OCI-LY7 (cell line): ENCODE measurements around the gene MOK. TPM values are rescaled to one million over a fixed set of nuclear protein-coding genes. Genes with fewer than 3 reads are reported as not detected.

Experiments
- BruUV-seq: library from RNA; stranded (reverse); fragments of 400-500 nt; replicated peaks from 2 replicates; lab custom pipeline; 2021; lab: Mats Ljungman, UMichigan
- CTCF ChIA-PET: fragments of 300-600 bp; sonication (Branson Sonifier 250); formaldehyde crosslinking; loops from one replicate; lab custom pipeline; 2022; ENCODE audit warnings: antibody characterized with exemption; ENCODE audit not compliant: unreplicated experiment; lab: Charles Lee
- POLR2A ChIA-PET: fragments of 300-600 bp; sonication (Branson Sonifier 250); formaldehyde crosslinking; loops from one replicate; lab custom pipeline; 2022; ENCODE audit warnings: antibody characterized with exemption; lab: Charles Lee
- DNase-seq: peaks from one replicate; pipeline ENCODE4 v3.0.0-alpha.2; 2015; ENCODE audit warnings: low spot score
- H2AFZ ChIP-seq: fragments of 200-600 bp; sonication (generic), shearing (Covaris generic); 2 replicates; pipeline ENCODE4 v1.6.1; 2014; ENCODE audit warnings: mild to moderate bottlenecking, antibody characterized with exemption, low read length, moderate library complexity
- H3K27ac ChIP-seq: fragments of 200-600 bp; sonication (generic); 2 replicates; pipeline ENCODE4 v1.5.1; 2014; ENCODE audit warnings: mixed run types, low read depth, mild to moderate bottlenecking, moderate library complexity, low read length, inconsistent platforms; ENCODE audit not compliant: poor library complexity, severe bottlenecking
- H3K36me3 ChIP-seq: fragments of 200-600 bp; sonication (generic); 2 replicates; pipeline ENCODE4 v1.6.1; 2014; ENCODE audit warnings: mild to moderate bottlenecking, antibody characterized with exemption, low read length, moderate library complexity, mixed read lengths; ENCODE audit not compliant: insufficient read depth
- H3K4me1 ChIP-seq: fragments of 200-600 bp; sonication (generic); 2 replicates; pipeline ENCODE4 v1.5.1; 2014; ENCODE audit warnings: mild to moderate bottlenecking, low read length; ENCODE audit not compliant: insufficient read depth, poor library complexity, severe bottlenecking
- H3K4me2 ChIP-seq: fragments of 200-600 bp; sonication (generic); 2 replicates; pipeline ENCODE4 v1.6.1; 2014; ENCODE audit warnings: mild to moderate bottlenecking, low read length
- H3K4me3 ChIP-seq: fragments of 200-600 bp; sonication (generic); 2 replicates; pipeline ENCODE4 v1.5.1; 2014; ENCODE audit warnings: mild to moderate bottlenecking, low read depth, low read length; ENCODE audit not compliant: poor library complexity, severe bottlenecking
- H3K79me2 ChIP-seq: fragments of 200-600 bp; sonication (generic); 2 replicates; pipeline ENCODE4 v1.6.1; 2016; ENCODE audit warnings: low read depth, mild to moderate bottlenecking, low read length, moderate library complexity, mixed read lengths; ENCODE audit not compliant: insufficient read depth
- H3K9me2 ChIP-seq: fragments of 200-600 bp; sonication (generic); 2 replicates; pipeline ENCODE4 v1.6.1; 2016; ENCODE audit warnings: mild to moderate bottlenecking, low read length, mixed read lengths; ENCODE audit not compliant: insufficient read depth
- H3K9me3 ChIP-seq: fragments of 200-600 bp; sonication (generic); 2 replicates; pipeline ENCODE4 v1.6.1; 2014; ENCODE audit warnings: mild to moderate bottlenecking, mixed run types, low read length, mixed read lengths
- H4K20me1 ChIP-seq: fragments of 200-600 bp; sonication (generic); 2 replicates; pipeline ENCODE4 v1.6.1; 2014; ENCODE audit warnings: mild to moderate bottlenecking, antibody characterized with exemption, low read length, moderate library complexity, mixed read lengths; ENCODE audit not compliant: insufficient read depth
- EZH2phosphoT487 ChIP-seq: fragments of 200-600 bp; sonication (generic); IDR thresholded peaks from 2 replicates; pipeline ENCODE4 v1.6.1; 2018; ENCODE audit warnings: low read depth, borderline replicate concordance, mild to moderate bottlenecking, mixed run types, antibody characterized with exemption, low read length, moderate library complexity, mixed read lengths
- intact Hi-C: fragments of 100-400 bp; cut with micrococcal nuclease; formaldehyde crosslinking; loops from one replicate; pipeline ENCODE4 v1.10.0; 2022; ENCODE audit not compliant: unreplicated experiment
- total RNA-seq, 2 experiments: library from RNA; depleted of rRNA in 1 of 2; stranded (reverse); fragments of >200 nt in 1 of 2; shearing (Covaris generic) in 1 of 2; gene quantifications; 2 replicates each; pipeline ENCODE4 v1.2.3, GENCODE V29; 2014 to 2022
- TF ChIP-seq, protein P1 (sequence below): fragments of 200-600 bp; sonication (generic); conservative IDR thresholded peaks from 2 replicates; pipeline ENCODE4 v1.5.1; 2014; ENCODE audit warnings: mild to moderate bottlenecking, antibody characterized with exemption, low read length, moderate library complexity, mixed read lengths

MOK gene
- total RNA-seq, 2 experiments from 2014 or later, result 2.2 to 4.0 TPM

DNA sequence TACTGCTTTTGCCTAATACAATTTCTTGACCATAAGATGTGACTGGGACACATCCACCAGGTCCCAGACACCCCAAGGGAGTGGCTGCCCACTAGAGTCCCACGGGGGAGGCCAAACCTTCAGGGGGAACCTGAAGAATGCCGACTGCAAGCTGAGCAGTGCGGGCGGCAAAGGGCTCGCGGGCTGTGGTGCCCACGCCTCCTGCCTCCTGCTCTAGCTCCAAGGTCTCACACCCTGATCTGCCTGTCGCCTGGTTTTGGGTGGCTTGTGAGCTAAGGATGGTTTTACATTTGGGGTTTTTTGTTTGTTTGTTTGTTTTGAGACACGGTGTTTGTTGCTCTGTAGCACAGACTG, 75.2 kb downstream of the MOK start:
- no peak for DNase-seq
- Histone ChIP-seq H3K79me2 (no peaks in the 10 kb centered on the region), H3K9me2 (no peaks in the 10 kb centered on the region), H3K27ac (no peak overlapping the region), H3K4me1 (peaks cover 9% of the 10 kb centered on the region), H2AFZ (no peak overlapping the region), H3K36me3 (no peaks in the 10 kb centered on the region), H3K9me3 (no peaks in the 10 kb centered on the region), H3K4me3 (no peak overlapping the region), H3K4me2 (no peak overlapping the region), H4K20me1 (no peaks in the 10 kb centered on the region)
- TF ChIP-seq, protein P1, sequence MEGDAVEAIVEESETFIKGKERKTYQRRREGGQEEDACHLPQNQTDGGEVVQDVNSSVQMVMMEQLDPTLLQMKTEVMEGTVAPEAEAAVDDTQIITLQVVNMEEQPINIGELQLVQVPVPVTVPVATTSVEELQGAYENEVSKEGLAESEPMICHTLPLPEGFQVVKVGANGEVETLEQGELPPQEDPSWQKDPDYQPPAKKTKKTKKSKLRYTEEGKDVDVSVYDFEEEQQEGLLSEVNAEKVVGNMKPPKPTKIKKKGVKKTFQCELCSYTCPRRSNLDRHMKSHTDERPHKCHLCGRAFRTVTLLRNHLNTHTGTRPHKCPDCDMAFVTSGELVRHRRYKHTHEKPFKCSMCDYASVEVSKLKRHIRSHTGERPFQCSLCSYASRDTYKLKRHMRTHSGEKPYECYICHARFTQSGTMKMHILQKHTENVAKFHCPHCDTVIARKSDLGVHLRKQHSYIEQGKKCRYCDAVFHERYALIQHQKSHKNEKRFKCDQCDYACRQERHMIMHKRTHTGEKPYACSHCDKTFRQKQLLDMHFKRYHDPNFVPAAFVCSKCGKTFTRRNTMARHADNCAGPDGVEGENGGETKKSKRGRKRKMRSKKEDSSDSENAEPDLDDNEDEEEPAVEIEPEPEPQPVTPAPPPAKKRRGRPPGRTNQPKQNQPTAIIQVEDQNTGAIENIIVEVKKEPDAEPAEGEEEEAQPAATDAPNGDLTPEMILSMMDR, result no peak
- no peak for TF ChIP-seq EZH2phosphoT487
- ChIA-PET CTCF (no interaction called here), POLR2A (interaction anchor here (1.4 kb wide), 1 partner anchor 34 kb away, joined by 3 read pairs; no protein-coding TSS in a partner anchor)
- intact Hi-C loops, result no loop called here
- BruUV-seq, result no TSS peak

DNA sequence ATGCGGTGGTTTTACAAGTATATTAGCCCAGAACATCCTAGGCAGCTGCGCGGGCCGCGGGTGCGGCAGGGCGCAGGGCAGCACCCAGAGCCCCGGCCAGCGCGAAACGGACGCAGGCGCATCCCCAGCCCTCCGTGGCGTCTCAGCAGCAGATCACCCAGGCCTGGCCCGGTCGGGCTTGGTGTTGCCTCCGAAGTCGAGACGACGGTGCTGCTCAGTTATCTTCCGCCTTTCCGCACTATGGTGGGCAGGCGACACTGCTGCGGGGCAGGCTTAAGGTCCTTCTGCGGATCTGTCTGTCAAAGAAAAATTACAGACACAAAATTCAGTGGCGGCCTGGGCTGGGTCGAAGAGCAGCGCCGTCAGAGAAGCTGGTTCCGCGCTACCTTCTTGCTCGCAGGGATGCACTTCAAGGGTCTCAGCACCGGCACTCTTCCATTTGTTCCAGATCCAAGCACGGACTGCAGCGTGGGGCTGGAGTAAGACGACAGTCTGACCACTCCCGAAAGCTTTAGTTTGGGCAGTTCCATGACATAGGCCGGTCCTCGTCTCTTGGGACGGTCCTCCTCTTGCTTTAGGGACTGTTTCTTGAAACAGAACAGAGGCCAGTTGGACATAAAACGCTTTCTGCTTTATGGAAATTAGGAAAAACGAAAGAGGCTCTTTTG, 75.8 kb downstream of the MOK start:
- no peaks in the 10 kb centered on the region for H3K9me2 ChIP-seq
- no peak for DNase-seq
- H3K4me1 ChIP-seq, result peaks cover 9% of the 10 kb centered on the region
- H2AFZ ChIP-seq, result no peak overlapping the region
- no peak overlapping the region for H3K27ac ChIP-seq
- ChIA-PET CTCF (no interaction called here), POLR2A (interaction anchor here (0.7 kb wide), 1 partner anchor 942 kb away, joined by 5 read pairs; no protein-coding TSS in a partner anchor)
- H3K4me3 ChIP-seq, result no peak overlapping the region
- intact Hi-C loops, result no loop called here
- BruUV-seq, result no TSS peak
- TF ChIP-seq EZH2phosphoT487, result no peak
- TF ChIP-seq, protein P1, result no peak
- H3K36me3 ChIP-seq, result no peaks in the 10 kb centered on the region
- no peak overlapping the region for H3K4me2 ChIP-seq
- H3K9me3 ChIP-seq, result no peaks in the 10 kb centered on the region
- H4K20me1 ChIP-seq, result no peaks in the 10 kb centered on the region
- H3K79me2 ChIP-seq, result no peaks in the 10 kb centered on the region

DNA sequence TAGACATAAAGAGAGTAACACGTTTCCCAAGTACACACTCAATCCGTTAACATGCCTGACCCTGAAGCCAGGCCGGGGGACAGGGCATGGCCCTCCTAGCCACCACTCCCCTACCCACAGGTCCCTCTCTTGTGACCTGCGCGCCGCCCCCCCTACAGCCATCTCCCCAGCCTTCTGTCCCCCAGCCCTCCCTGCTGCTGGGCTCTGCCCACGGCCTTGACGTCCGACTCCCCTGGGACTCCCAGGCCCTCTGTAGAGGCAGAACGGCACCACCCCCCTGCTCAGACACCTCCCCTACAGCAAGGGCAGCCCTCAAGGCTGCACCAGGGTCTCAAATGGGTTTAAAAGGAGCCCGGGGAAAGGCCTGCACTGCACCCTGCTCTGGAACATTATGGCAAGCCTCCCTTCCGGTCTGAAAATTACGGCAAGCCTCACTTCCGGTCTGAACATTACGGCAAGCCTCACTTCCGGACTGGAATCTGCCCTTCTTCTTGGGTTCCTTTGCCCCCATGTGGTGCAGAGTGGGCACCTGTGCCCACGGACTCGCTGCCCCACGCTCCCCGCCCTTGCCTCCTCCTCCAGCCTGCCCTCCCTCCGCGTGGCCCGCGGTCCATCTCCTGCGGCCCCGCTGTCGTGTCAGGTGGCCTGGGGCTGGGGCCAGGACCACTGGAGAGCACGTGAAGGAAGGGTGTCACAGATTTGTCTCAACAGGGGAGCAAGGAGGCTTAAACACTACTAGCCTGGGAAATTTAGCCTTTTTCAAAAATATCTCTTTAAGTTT, 77.6 kb downstream of the MOK start:
- intact Hi-C loops, result no loop called here
- no peak overlapping the region for H3K4me2 ChIP-seq
- no peak for DNase-seq
- peaks cover 1% of the 10 kb centered on the region for H3K4me1 ChIP-seq
- H4K20me1 ChIP-seq, result no peaks in the 10 kb centered on the region
- H3K79me2 ChIP-seq, result no peaks in the 10 kb centered on the region
- H3K36me3 ChIP-seq, result no peaks in the 10 kb centered on the region
- CTCF ChIA-PET, result no interaction called here
- no peak overlapping the region for H3K27ac ChIP-seq
- no peak overlapping the region for H2AFZ ChIP-seq
- TF ChIP-seq, protein P1, result no peak
- TF ChIP-seq EZH2phosphoT487, result no peak
- no peaks in the 10 kb centered on the region for H3K9me3 ChIP-seq
- no peak overlapping the region for H3K4me3 ChIP-seq
- BruUV-seq, result no TSS peak
- H3K9me2 ChIP-seq, result no peaks in the 10 kb centered on the region
- POLR2A ChIA-PET, result no interaction called here
